ENCODE results near the gene SNCB. TPM values are rescaled to one million over a fixed set of nuclear protein-coding genes. Genes with fewer than 3 reads are reported as not detected.

SNCB gene
- total RNA-seq, 4 donors from 2014 or later, result not detected

GRCh38 chr5:176631383-176632200, 1.3 kb upstream of the SNCB start:
- TF ChIP-seq POLR2AphosphoS5 (IDR thresholded peaks at IDR 0.05), result no peak
- TF ChIP-seq EP300 (IDR thresholded peaks at IDR 0.05), result no peak
- TF ChIP-seq, protein P1, sequence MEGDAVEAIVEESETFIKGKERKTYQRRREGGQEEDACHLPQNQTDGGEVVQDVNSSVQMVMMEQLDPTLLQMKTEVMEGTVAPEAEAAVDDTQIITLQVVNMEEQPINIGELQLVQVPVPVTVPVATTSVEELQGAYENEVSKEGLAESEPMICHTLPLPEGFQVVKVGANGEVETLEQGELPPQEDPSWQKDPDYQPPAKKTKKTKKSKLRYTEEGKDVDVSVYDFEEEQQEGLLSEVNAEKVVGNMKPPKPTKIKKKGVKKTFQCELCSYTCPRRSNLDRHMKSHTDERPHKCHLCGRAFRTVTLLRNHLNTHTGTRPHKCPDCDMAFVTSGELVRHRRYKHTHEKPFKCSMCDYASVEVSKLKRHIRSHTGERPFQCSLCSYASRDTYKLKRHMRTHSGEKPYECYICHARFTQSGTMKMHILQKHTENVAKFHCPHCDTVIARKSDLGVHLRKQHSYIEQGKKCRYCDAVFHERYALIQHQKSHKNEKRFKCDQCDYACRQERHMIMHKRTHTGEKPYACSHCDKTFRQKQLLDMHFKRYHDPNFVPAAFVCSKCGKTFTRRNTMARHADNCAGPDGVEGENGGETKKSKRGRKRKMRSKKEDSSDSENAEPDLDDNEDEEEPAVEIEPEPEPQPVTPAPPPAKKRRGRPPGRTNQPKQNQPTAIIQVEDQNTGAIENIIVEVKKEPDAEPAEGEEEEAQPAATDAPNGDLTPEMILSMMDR (IDR thresholded peaks at IDR 0.05), result no peak
- no peak for TF ChIP-seq POLR2A (IDR thresholded peaks at IDR 0.05)
- H3K27me3 ChIP-seq, result peaks cover 72% of the 10 kb centered on the region
- H3K4me3 ChIP-seq, result no peak overlapping the region
- 75% methylated on average over 7 of the region's 7 CpGs for WGBS
- H3K27ac ChIP-seq, result no peak overlapping the region
- no peak for DNase-seq (ENCODE audit: low spot score in 2 of 2)
- H3K9me3 ChIP-seq, result no peaks in the 10 kb centered on the region
- no peaks in the 10 kb centered on the region for H3K36me3 ChIP-seq
- peaks cover 19% of the 10 kb centered on the region for H3K4me1 ChIP-seq

DNA sequence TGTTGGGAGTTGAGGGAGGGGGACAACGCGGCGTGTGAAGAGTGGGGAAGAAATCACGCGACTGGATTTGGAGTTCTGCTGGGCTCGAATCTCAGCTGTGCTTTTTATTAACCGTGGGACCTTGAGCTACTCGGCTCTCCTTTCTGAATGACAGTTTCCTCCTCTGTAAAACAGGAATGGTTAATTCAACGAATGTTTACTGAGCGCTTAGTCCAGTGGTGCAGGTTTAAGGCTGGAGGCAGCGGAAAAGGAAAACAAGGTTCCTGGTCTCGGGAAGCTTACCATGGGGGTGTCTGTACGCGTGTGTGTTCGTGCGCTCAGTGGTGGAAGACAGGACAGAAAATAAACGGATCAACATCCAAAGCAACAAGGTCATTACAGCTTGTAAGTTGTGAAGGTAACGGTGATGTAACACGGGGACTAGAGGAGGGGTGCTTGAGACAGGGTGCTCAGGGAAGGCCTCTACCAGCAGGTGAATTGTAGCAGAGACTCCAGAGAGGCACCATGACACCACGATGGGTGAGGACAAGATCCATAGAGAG, 418 bp upstream of the SNCB start:
- no peaks in the 10 kb centered on the region for H3K9me3 ChIP-seq
- WGBS, result 13% methylated on average over 18 of the region's 20 CpGs

DNA sequence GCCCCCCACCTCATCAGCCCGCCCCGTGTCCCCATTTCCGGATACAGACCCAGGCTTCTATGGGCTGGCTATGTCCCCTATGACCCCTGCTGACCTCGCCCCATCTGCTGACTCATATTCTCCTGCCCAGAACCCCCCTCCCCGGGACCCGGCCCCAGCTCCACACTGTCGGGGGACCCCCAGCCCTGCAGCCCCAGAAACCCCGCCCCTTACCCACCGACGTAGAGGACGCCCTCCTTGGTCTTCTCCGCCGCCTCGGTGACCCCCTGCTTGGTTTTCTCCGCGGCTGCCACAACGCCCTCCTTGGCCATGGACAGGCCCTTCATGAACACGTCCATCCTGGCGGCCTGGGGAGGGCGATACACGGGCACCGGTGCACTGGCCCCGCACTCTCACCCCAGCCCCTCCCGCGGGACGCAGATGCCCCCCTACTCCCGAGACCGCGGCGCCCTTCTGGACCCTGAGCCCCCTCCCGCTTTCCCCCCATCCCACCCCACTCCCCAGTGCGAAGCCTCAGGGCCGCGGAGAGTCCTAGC, 949 bp downstream of the SNCB start:
- H3K27ac ChIP-seq, result no peak overlapping the region
- H3K9me3 ChIP-seq, result no peaks in the 10 kb centered on the region
- H3K27me3 ChIP-seq, result peaks cover 87% of the 10 kb centered on the region
- WGBS, result 10% methylated on average over 31 of the region's 34 CpGs
- peak overlapping the region; percentile 45 for H3K4me3 ChIP-seq
- peaks cover 22% of the 10 kb centered on the region for H3K4me1 ChIP-seq
- TF ChIP-seq POLR2AphosphoS5 (IDR thresholded peaks at IDR 0.05), result no peak
- H3K36me3 ChIP-seq, result no peaks in the 10 kb centered on the region
- no peak for DNase-seq (ENCODE audit: low spot score in 2 of 2)

More for the DNA sequence above, 418 bp upstream of the SNCB start:
- H3K4me3 ChIP-seq, result peak overlapping the region; percentile 45
- no peaks in the 10 kb centered on the region for H3K36me3 ChIP-seq
- no peak for TF ChIP-seq POLR2AphosphoS5 (IDR thresholded peaks at IDR 0.05)
- no peak for TF ChIP-seq EP300 (IDR thresholded peaks at IDR 0.05)
- TF ChIP-seq, protein P1 (IDR thresholded peaks at IDR 0.05), result no peak
- TF ChIP-seq POLR2A (IDR thresholded peaks at IDR 0.05), result no peak
- peaks cover 22% of the 10 kb centered on the region for H3K4me1 ChIP-seq
- DNase-seq (ENCODE audit: low spot score in 2 of 2), result no peak
- peaks cover 78% of the 10 kb centered on the region for H3K27me3 ChIP-seq
- H3K27ac ChIP-seq, result no peak overlapping the region

GRCh38 chr5:176628406-176629228, 1.7 kb downstream of the SNCB start:
- TF ChIP-seq EP300 (IDR thresholded peaks at IDR 0.05) (no peak), POLR2A (IDR thresholded peaks at IDR 0.05) (no peak), POLR2AphosphoS5 (IDR thresholded peaks at IDR 0.05) (no peak)
- TF ChIP-seq, protein P1 (IDR thresholded peaks at IDR 0.05), result no peak
- WGBS, result 60% methylated on average over 13 of the region's 13 CpGs
- peaks cover 22% of the 10 kb centered on the region for H3K4me1 ChIP-seq
- no peak overlapping the region for H3K27ac ChIP-seq
- H3K9me3 ChIP-seq, result no peaks in the 10 kb centered on the region
- no peaks in the 10 kb centered on the region for H3K36me3 ChIP-seq
- no peak for DNase-seq (ENCODE audit: low spot score in 2 of 2)
- no peak overlapping the region for H3K4me3 ChIP-seq
- H3K27me3 ChIP-seq, result peaks cover 89% of the 10 kb centered on the region

- Histone ChIP-seq H3K27ac (no peak overlapping the region), H3K27me3 (peaks cover 91% of the 10 kb centered on the region), H3K36me3 (no peaks in the 10 kb centered on the region), H3K4me3 (no peak overlapping the region), H3K4me1 (peaks cover 22% of the 10 kb centered on the region), H3K9me3 (no peaks in the 10 kb centered on the region)
- no peak for TF ChIP-seq POLR2A (IDR thresholded peaks at IDR 0.05)
- WGBS, result 61% methylated on average over 5 of the region's 5 CpGs
- no peak for DNase-seq (ENCODE audit: low spot score in 2 of 2)
Observed at GRCh38 chr5:176627582-176627981, 2.8 kb downstream of the SNCB start.

GRCh38 chr5:176626876-176627236, 3.5 kb downstream of the SNCB start:
- DNase-seq (ENCODE audit: low spot score in 2 of 2), result no peak
- TF ChIP-seq, protein P1 (IDR thresholded peaks at IDR 0.05), result no peak
- TF ChIP-seq EP300 (IDR thresholded peaks at IDR 0.05), result no peak
- no peak for TF ChIP-seq POLR2A (IDR thresholded peaks at IDR 0.05)
- no peak for TF ChIP-seq POLR2AphosphoS5 (IDR thresholded peaks at IDR 0.05)
- Histone ChIP-seq H3K9me3 (no peaks in the 10 kb centered on the region), H3K36me3 (no peaks in the 10 kb centered on the region), H3K4me1 (peaks cover 22% of the 10 kb centered on the region), H3K27me3 (peaks cover 89% of the 10 kb centered on the region), H3K4me3 (no peak overlapping the region), H3K27ac (no peak overlapping the region)
- 30% methylated on average over 7 of the region's 7 CpGs for WGBS
